Activated CD4-positive, alpha-beta T cell treated with anti-CD3 and anti-CD28 coated beads, Interleukin-2, Interleukin-6, amounts not matched to agents 100 ng/mL and 50 ng/mL, durations not matched to agents 16 hours and 8 hours (primary cell): Measurements from ENCODE around the gene SERPINB7.

Experiments
- DNase-seq: peaks from one replicate; pipeline ENCODE4 v3.0.0-alpha.2; 2020

Gene SERPINB7

GRCh38 chr18:63788447-63789096 lies 13.4 kb downstream of the SERPINB7 start:
- peak; percentile 78 for DNase-seq

GRCh38 chr18:63789327-63789726 lies 14.1 kb downstream of the SERPINB7 start:
- no peak for DNase-seq

GRCh38 chr18:63795606-63796005 lies 20.4 kb downstream of the SERPINB7 start:
- DNase-seq: no peak

- no peak for DNase-seq
Observed at GRCh38 chr18:63799189-63799588, 24.0 kb downstream of the SERPINB7 start.

- no peak for DNase-seq
Observed at GRCh38 chr18:63801343-63801742, 26.1 kb downstream of the SERPINB7 start.

- DNase-seq: no peak
Observed at GRCh38 chr18:63808125-63808524, 32.9 kb downstream of the SERPINB7 start.

GRCh38 chr18:63817441-63818051 lies 42.3 kb downstream of the SERPINB7 start:
- DNase-seq: no peak

- DNase-seq: no peak
Observed at GRCh38 chr18:63818212-63818611, 43.0 kb downstream of the SERPINB7 start.

GRCh38 chr18:63819786-63820185 lies 44.6 kb downstream of the SERPINB7 start:
- DNase-seq: no peak

- no peak for DNase-seq
Observed at GRCh38 chr18:63820694-63821093, 45.5 kb downstream of the SERPINB7 start.

- DNase-seq: peak; percentile 31
Observed at GRCh38 chr18:63823516-63824219, 48.5 kb downstream of the SERPINB7 start.

- no peak for DNase-seq
Observed at GRCh38 chr18:63824220-63824525, 49.0 kb downstream of the SERPINB7 start.

GRCh38 chr18:63828120-63828519 lies 52.9 kb downstream of the SERPINB7 start:
- DNase-seq: no peak

GRCh38 chr18:63828656-63829055 lies 53.4 kb downstream of the SERPINB7 start:
- no peak for DNase-seq

GRCh38 chr18:63829886-63830285 lies 54.7 kb downstream of the SERPINB7 start:
- no peak for DNase-seq

GRCh38 chr18:63831080-63831788 lies 56.0 kb downstream of the SERPINB7 start:
- DNase-seq: peak; percentile 42

- DNase-seq: peak; percentile 51
Observed at GRCh38 chr18:63832470-63832869, 57.3 kb downstream of the SERPINB7 start.

GRCh38 chr18:63834471-63835113 lies 59.4 kb downstream of the SERPINB7 start:
- DNase-seq: no peak

GRCh38 chr18:63836456-63836855 lies 61.2 kb downstream of the SERPINB7 start:
- DNase-seq: no peak

- DNase-seq: no peak
Observed at GRCh38 chr18:63837590-63837989, 62.4 kb downstream of the SERPINB7 start.

GRCh38 chr18:63843008-63843407 lies 67.8 kb downstream of the SERPINB7 start:
- DNase-seq: no peak

- peak; percentile 33 for DNase-seq
Observed at GRCh38 chr18:63844254-63844653, 69.0 kb downstream of the SERPINB7 start.

- peak; percentile 47 for DNase-seq
Observed at GRCh38 chr18:63848159-63848558, 72.9 kb downstream of the SERPINB7 start.
